Left lobe of liver (tissue), 2 donors: Measurements from ENCODE around the gene SMARCD3. TPM values are rescaled to one million over a fixed set of nuclear protein-coding genes. Genes with fewer than 3 reads are reported as not detected.

Experiments
- ATAC-seq: fragments of 200-7000 bp; cut with Tn5 transposase; one replicate; pipeline ENCODE4 v1.9.1; 2020; ENCODE audit warnings: mild to moderate bottlenecking, moderate library complexity
- DNase-seq: peaks from one replicate; pipeline ENCODE4 v3.0.0-alpha.2; 2020; ENCODE audit warnings: low spot score
- total RNA-seq: library from RNA; stranded (reverse); gene quantifications from one replicate; pipeline ENCODE4 v1.2.1, GENCODE V29; 2021
- donor health status: DM: no; HTN: no; CAD: no; lungs with moderate emphysema.
- donor health status: DM: no; HTN: yes; CAD: no.

The SMARCD3 gene
- total RNA-seq, 1 donor from 2014 or later: 2.2 TPM

DNA sequence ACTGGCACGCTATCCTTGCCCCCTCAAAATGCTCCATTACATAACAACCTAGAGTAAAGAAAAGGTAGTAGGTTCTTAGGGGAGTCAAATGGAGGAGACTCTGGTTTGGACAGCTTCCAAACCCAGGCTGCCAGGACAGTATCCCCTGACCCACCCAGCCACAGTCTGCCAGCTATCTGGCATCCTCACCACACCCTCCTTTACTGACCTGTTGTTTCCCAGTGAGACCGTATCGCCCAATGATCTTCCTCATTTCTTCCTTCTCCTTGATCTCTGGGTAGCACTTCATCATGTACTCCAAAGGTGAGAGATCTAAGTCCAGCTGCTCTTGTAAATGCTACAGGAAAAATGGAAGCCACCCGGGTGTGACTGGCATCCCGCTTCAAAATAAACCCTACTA is 33.1 kb downstream of the SMARCD3 start:
- ATAC-seq: no peak
- no peak for DNase-seq

GRCh38 chr7:151213826-151214225 is 34.7 kb downstream of the SMARCD3 start:
- ATAC-seq: no peak

GRCh38 chr7:151212626-151213025 is 35.9 kb downstream of the SMARCD3 start:
- DNase-seq (no peak), ATAC-seq (no peak)

More at GRCh38 chr7:151213826-151214225, 34.7 kb downstream of the SMARCD3 start:
- no peak for DNase-seq

DNA sequence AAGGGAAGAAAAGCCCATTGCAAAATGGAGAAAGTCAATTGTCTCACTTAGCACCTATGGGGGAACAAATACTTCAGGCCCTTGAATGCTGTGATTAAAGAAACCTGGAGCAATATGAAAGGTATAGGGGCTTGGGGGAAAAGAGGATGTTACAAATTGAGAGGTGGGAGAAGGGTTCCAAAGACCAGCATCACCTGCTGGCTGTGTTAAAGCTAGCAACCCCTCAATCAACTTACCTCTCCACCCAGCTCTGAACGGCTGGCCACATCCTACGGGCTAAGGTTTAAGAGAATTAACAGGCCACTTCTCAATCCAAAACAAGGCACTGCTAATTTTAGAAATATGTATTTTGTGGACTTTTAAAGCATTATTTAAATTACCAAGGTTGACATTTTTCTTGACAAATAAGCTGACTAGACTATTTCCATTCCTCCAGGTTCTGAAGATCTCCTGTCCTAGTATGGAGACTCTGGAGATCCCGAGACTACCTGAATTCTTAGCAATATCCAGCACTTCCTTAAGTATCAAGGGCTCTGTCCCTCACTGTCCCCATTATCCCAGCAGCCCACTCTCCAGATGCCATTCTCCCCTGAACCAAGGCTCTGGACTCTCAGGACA is 37.2 kb downstream of the SMARCD3 start:
- ATAC-seq (no peak), DNase-seq (no peak)

DNA sequence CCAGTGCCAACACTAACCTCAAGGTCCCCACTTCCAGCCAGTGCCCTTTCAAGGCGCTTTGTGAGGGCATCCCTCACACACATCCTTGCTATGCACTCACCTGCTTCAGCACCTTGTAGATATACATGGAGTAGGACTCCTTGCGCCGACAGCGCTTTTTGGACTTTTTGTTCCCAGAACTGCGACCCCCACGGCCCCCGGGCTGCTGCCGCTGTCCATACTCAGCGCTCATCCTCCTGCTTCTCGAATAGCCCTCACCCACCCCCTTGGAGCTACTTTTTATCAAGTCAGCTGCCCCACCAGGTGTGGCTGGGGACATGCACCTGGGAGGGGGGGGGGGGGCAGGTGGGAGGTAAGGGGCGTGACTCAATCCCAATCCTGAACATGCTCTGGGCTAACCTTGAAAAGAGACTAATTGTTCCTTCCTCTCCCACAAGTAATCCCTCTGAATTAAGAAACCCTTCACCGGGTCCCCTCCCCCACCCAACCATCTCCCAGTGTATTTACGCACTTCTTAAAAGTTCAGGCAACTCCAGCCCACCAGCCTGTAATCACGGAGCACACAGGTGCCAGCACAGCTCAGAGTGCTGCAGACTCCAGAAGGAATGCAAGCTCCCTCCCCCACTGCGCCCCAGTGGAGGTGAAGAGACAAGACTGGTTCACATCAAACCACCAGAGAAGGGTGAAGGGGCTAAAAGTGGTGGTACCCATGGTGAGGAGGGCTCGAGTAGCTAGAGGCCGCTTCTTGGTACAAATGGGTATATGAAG is 38.2 kb downstream of the SMARCD3 start, which contains the start of gene H2BK1:
Gene H2BK1 (minus strand): TSS at position 402 of the 768 bp plus-strand sequence. CDS start 170 bp downstream, at position 232.
- ATAC-seq (no peak), DNase-seq (no peak)

DNA sequence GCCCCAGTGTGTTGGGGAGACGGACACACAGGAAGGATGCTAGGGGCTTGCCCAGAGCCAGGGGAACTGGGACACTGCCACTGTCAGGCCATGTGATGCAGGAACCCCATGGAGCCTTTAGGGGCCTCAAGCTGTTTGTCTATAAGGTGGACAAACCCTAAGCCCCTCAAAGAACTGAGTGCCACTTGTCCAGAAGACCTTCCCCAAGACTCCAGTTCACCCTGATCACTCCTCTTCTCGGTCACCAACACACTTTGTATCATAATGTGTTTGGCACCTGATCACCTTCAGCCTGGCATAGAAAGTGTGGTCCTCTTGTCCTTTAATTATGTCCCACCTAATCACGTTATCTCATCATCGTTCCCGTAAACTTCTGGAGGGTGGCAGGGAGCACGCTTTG is 38.9 kb downstream of the SMARCD3 start:
- ATAC-seq (no peak), DNase-seq (no peak)

DNA sequence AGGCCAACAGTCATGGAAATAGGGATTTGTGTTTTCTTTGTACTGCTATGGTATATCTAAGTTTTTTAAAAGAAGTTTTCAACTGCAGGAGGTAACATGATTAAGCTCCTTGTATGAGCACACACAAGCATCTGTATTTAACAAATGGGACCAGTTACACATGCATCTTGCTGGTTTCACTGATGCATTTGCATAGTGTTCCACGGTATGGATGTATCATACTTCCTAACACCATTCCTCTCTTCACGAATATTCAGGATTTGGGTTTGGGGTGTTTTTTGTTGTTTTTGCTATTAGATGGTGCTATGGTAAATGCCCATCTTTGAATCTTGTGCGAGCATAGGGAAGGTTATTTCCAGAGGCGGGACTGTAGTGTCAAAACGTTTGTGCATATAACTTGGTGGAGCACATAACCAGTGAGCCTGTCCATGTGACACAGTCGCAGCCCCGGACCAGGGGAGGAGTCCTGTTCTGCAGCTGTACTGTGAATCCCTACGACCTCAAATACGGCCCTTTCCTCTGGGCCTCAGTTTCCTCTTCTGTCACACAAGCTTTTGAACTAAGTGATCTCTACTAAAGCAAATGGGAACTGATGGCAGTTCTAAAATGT is 40.1 kb downstream of the SMARCD3 start:
- ATAC-seq: no peak
- no peak for DNase-seq

DNA sequence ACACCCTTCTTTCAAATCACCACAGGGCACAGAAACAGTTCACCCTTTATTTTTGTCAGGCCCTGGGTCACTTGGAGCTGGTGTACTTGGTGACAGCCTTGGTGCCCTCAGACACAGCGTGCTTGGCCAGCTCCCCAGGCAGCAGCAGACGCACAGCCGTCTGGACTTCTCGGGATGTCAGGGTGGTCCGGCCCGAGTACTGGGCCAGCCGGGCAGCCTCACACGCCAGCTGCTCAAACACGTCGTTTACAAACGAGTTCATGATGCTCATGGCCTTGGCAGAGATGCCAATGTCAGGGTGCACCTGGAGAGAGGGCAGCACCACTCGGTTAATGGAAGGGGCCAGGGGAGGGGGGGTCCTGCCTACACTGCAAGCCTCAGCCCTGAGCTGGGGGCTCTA is 40.7 kb downstream of the SMARCD3 start:
- ATAC-seq (no peak), DNase-seq (no peak)

DNA sequence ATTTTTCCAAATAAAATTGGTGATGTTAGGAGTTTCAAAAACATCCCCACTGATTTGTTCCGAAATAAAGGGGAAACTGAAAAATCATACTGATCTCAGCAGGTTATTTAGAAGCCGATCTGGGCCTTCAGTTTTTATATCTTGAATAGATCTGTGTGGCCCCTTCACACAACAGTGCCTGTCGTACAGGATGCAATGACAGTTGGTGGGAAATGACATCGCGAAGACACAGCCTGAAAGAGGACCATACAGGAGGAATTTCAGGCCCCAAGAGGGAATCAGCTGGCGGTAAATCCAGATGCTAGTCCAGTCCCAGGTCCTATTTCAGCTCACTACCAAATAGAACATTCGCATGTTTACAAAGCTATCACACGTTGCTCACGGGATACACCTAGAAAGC is 41.2 kb downstream of the SMARCD3 start:
- no peak for ATAC-seq
- no peak for DNase-seq

DNA sequence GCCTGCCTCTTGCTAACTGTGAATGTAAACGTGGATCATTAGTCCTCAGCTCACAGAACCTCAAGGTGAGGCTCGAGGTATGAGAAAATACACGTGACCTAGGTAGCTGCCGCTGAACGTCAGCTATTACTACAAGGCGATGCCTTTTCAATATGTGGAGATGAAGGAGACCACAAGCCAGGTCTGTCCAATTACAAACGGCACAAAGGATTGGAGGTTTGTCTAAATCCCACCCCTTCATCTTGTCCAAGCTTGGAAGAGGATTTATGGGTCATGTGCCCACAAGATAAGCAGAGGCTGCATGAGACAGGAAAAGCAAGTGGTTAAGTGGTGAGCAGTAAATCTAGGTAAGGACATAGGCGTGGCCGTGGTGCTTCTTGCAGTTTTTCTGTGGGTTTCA is 41.6 kb downstream of the SMARCD3 start:
- no peak for DNase-seq
- no peak for ATAC-seq

DNA sequence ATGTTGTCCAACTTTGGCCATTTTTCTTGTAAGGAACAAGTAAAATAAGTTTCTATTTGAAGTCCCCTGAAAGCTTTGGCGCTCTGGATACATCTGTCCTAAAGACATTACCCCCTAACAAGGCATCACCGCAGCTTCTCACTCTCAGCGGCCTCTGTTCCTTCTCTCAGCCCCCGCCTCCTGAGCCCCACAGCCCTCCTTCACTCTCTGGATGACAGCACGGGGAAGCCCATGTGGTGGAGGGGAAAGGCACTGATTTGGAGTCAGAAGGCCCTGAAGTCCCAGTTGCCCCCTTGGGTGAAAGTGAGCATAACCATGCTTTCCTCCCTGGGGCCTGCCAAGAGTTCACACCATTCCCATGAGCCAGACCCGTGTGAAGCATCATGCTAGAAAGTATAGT is 42.8 kb downstream of the SMARCD3 start:
- ATAC-seq (no peak), DNase-seq (no peak)

DNA sequence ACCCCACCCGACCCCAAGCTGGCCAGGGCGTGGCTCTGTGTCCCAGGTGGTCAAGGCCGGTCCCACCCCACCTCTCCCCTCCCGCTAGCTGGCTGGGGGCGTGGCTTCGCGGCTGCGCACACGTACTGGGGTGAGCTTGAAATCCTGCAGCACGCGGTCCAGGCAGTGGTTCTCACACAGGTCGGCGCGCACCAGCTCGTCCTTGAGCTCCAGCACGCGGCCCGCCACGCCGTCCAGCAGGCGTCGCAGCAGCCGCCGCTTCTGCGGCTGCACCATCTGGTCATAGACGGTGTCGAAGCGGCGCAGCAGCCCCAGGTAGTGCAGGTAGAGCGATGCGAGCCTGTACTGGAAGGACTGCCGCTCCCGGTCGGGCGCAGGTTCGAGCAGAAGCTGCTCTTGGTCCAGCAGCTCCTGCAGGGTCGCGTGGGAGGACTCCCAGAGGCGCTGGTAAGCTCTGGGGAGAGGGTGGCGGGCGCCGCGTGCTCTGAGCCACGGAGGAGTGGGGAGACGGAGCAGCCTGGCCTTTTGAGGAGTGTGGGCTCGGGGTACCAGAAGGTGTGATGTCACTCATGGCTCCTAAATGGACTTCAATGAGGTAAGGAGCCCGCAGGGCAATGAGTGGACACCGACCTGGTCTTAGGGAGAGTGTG is 44.0 kb downstream of the SMARCD3 start:
- no peak for DNase-seq
- ATAC-seq: no peak

GRCh38 chr7:151202836-151203235 is 45.7 kb downstream of the SMARCD3 start:
- no peak for DNase-seq
- no peak for ATAC-seq

GRCh38 chr7:151201751-151202150 is 46.7 kb downstream of the SMARCD3 start:
- no peak for DNase-seq
- ATAC-seq: no peak

DNA sequence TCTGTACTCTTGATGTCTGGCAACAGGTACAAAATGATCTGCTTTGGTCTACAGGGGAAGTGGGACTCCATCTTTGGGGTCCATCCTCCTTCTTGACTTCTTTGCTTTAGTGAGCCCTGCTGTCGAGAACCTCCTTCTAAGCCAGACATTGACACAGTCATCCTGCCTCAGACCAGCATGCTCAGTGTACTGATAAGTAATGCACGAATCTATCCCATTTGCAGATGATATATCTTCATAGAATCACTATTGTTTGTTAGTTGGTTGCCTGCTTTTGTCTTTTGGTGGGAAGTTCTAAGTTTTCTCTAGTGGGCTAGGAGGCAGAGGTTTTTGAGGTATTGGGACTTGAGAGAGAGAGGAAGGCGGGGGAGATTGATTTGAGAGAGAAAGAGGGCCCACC is 47.1 kb downstream of the SMARCD3 start:
- ATAC-seq (no peak), DNase-seq (no peak)

DNA sequence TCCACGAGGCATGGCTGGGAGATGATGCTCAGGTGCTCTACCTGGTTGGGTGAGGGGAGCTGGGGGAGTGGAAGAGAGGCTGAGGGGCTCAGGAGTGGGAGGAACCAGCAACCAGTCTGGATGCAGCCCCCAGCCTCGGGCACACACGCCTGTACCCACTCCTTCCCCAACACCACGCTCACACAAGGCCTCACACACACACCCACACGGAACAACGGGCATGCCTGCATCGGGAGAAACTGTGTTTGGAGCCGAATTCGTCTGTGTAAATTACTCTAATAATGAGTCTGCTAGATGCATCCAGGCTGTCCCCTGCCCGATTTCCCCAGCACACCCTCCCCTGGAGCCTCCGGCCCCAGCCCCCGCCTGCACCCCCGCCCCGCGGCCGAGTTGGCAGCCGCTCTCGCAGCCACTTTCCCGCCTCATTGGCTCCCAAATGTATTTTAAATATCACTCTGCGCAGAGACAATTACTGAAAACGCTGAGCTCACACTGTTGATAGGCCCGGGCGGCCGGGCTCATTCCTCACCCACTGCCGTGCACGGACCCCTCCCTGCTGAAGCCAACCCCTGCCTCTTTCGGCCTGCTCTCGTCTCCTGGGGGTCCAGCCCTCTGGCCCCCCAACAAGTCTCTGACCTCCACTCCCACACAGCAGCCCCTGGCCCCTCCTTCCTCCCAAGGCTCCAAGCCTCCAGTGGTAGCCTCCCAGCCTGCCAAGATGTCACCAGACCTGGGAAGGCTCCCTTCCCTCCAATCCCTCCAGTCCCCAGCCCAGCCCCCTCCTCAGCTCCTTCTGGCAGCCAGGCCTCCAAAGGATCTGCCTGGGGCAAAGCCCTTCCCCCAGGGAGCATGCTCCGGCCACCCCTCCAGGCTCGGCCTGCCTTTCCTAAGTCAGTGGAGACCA is 49.3 kb downstream of the SMARCD3 start:
- DNase-seq (no peak), ATAC-seq (no peak)

DNA sequence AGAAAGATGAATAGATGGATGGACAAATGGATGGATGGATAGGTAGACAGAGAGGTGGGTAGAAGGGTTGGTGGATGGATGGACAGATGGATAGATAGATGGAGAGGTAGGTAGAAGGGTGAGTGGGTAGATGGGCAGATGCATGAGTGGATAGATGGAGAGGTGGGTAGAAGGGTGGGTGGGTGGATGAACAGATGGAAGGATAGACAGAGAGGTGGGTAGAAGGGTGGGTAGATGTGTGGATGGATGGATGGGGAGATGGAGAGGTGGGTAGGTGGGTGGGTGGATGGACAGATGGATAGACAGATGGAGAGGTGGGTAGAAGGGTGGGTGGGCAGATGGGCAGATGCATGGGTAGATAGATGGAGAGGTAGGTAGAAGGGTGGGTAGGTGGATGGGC is 50.6 kb downstream of the SMARCD3 start:
- DNase-seq (no peak), ATAC-seq (no peak)

- DNase-seq: no peak
- ATAC-seq: no peak
These were observed 52.7 kb downstream of the SMARCD3 start for GRCh38 chr7:151195616-151196450.

DNA sequence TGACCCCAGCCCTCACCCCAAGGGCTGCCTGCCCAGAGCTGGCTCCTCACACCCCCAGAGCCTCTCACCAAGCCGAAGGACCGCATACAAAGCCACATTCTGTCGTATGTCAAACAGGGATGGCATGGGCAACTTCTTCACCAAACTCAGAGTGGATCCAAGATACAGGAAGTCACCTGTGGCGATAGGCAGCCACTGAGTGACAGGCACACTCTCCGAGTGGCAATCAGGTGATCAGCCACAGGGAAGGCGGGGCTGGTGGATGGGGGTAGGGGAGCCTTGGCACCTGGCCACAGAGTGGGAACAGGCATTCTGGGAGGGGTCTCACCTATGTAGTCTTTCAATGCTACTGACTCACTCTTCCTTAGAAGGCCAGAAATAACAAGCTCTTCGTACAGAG is 54.3 kb downstream of the SMARCD3 start:
- ATAC-seq (no peak), DNase-seq (no peak)
